ENCODE results near the gene SLC41A3. TPM values are rescaled to one million over a fixed set of nuclear protein-coding genes. Genes with fewer than 3 reads are reported as not detected.

The SLC41A3 gene
- total RNA-seq, 1 donor from 2014 or later = 31.6 TPM

DNA sequence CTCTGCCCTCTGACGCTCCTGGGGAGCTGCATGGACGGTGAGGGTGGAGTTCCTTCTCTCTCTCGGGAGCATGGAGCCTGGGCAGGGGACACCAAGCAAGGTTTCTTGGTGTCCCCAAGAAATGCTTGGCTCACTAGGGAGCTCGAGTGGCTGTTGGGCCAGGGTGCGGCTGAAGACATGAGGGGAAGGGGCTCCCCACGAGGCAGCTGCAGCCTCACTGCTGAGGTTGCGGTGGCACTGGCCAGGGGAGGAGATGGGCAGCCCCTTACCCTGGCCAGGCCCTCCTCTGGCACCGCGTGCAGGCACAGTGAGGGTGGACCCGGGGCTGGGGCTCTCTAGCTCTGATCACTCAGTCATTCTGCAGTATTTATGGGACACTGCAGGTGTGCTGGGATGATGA lies 43.5 kb upstream of the SLC41A3 start:
- no peaks in the 10 kb centered on the region for H3K4me1 Mint-ChIP-seq (ENCODE audit: low read depth, unreplicated experiment)
- Histone ChIP-seq H3K27me3 (ENCODE audit: insufficient read depth, low read length) (peaks cover 1% of the 10 kb centered on the region), H3K27ac (ENCODE audit: low read depth, low read length) (no peak overlapping the region), H3K79me2 (ENCODE audit: insufficient read depth, low read length) (no peaks in the 10 kb centered on the region), H2AFZ (ENCODE audit: low read depth, low read length) (no peak overlapping the region), H3K9me3 (ENCODE audit: insufficient read depth, low read depth, low read length) (no peaks in the 10 kb centered on the region), H4K20me1 (ENCODE audit: insufficient read depth, low read length) (no peaks in the 10 kb centered on the region), H3K9ac (ENCODE audit: low read length) (no peak overlapping the region), H3K4me2 (ENCODE audit: low read length) (no peak overlapping the region), H3K36me3 (ENCODE audit: insufficient read depth, low read length) (no peaks in the 10 kb centered on the region), H3K4me3 (ENCODE audit: insufficient read depth, low read depth, low read length) (no peak overlapping the region), H3K4me1 (ENCODE audit: insufficient read depth, low read length) (no peaks in the 10 kb centered on the region)
- FAIRE-seq = no peak
- no peaks in the 10 kb centered on the region for H3K36me3 Mint-ChIP-seq (ENCODE audit: low read depth, unreplicated experiment)
- peaks cover 2% of the 10 kb centered on the region for H3K9me3 Mint-ChIP-seq (ENCODE audit: unreplicated experiment)
- peaks cover 28% of the 10 kb centered on the region for H3K27me3 Mint-ChIP-seq (ENCODE audit: low read depth, unreplicated experiment)
- no peak for TF ChIP-seq EZH2 (IDR thresholded peaks at IDR 0.05; ENCODE audit: insufficient read depth, low read length)
- TF ChIP-seq, protein P1, sequence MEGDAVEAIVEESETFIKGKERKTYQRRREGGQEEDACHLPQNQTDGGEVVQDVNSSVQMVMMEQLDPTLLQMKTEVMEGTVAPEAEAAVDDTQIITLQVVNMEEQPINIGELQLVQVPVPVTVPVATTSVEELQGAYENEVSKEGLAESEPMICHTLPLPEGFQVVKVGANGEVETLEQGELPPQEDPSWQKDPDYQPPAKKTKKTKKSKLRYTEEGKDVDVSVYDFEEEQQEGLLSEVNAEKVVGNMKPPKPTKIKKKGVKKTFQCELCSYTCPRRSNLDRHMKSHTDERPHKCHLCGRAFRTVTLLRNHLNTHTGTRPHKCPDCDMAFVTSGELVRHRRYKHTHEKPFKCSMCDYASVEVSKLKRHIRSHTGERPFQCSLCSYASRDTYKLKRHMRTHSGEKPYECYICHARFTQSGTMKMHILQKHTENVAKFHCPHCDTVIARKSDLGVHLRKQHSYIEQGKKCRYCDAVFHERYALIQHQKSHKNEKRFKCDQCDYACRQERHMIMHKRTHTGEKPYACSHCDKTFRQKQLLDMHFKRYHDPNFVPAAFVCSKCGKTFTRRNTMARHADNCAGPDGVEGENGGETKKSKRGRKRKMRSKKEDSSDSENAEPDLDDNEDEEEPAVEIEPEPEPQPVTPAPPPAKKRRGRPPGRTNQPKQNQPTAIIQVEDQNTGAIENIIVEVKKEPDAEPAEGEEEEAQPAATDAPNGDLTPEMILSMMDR (IDR thresholded peaks at IDR 0.05; ENCODE audit: insufficient read depth, low read depth, low read length) = no peak
- H3K4me3 Mint-ChIP-seq (ENCODE audit: unreplicated experiment) = no peak overlapping the region
- H3K27ac Mint-ChIP-seq (ENCODE audit: unreplicated experiment) = no peak overlapping the region
- DNase-seq (ENCODE audit: low read depth) = no peak

DNA sequence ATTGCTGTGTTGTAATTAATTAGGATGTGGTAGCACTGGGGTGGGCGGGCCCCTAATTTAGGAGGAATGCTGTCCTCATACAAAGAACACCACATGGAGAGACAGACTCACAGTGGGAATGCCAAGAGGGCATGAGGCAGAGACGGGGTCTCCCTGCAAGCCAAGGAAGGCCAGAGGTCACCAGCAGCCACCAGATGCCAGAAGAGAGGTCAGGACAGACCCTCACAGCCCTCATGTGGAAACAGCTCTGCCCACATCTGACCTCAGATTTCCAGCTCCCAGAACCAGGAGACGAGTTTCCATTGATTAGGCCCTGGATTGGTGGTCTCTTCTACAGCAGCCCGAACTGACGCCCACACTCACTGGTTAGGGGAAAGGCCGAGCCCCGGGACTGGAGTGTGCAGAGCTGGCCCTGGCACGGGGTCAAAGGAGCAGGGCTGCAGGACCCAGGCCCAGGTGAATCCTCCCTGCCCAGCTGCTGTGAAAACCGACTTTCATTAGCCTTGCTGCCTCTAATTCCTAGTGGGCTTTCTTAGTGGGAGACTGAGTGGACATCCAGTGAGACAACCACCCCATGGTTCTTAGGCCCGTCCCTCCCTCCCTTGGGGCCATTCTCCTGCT lies 43.0 kb upstream of the SLC41A3 start:
- H3K9me3 Mint-ChIP-seq (ENCODE audit: unreplicated experiment) = peaks cover 2% of the 10 kb centered on the region
- H3K36me3 ChIP-seq (ENCODE audit: insufficient read depth, low read length) = no peaks in the 10 kb centered on the region
- no peak overlapping the region for H3K27ac Mint-ChIP-seq (ENCODE audit: unreplicated experiment)
- no peaks in the 10 kb centered on the region for H3K9me3 ChIP-seq (ENCODE audit: insufficient read depth, low read depth, low read length)
- H2AFZ ChIP-seq (ENCODE audit: low read depth, low read length) = no peak overlapping the region
- H3K4me1 Mint-ChIP-seq (ENCODE audit: low read depth, unreplicated experiment) = no peaks in the 10 kb centered on the region
- FAIRE-seq (no peak), DNase-seq (ENCODE audit: low read depth) (no peak)
- no peaks in the 10 kb centered on the region for H3K4me1 ChIP-seq (ENCODE audit: insufficient read depth, low read length)
- no peak overlapping the region for H3K4me3 ChIP-seq (ENCODE audit: insufficient read depth, low read depth, low read length)
- H3K27ac ChIP-seq (ENCODE audit: low read depth, low read length) = no peak overlapping the region
- no peak overlapping the region for H3K4me3 Mint-ChIP-seq (ENCODE audit: unreplicated experiment)
- H3K4me2 ChIP-seq (ENCODE audit: low read length) = no peak overlapping the region
- H3K36me3 Mint-ChIP-seq (ENCODE audit: low read depth, unreplicated experiment) = no peaks in the 10 kb centered on the region
- no peaks in the 10 kb centered on the region for H3K79me2 ChIP-seq (ENCODE audit: insufficient read depth, low read length)
- no peak for TF ChIP-seq EZH2 (IDR thresholded peaks at IDR 0.05; ENCODE audit: insufficient read depth, low read length)
- TF ChIP-seq, protein P1 (IDR thresholded peaks at IDR 0.05; ENCODE audit: insufficient read depth, low read depth, low read length) = no peak
- no peaks in the 10 kb centered on the region for H4K20me1 ChIP-seq (ENCODE audit: insufficient read depth, low read length)
- peaks cover 26% of the 10 kb centered on the region for H3K27me3 Mint-ChIP-seq (ENCODE audit: low read depth, unreplicated experiment)
- H3K27me3 ChIP-seq (ENCODE audit: insufficient read depth, low read length) = no peaks in the 10 kb centered on the region
- H3K9ac ChIP-seq (ENCODE audit: low read length) = no peak overlapping the region

DNA sequence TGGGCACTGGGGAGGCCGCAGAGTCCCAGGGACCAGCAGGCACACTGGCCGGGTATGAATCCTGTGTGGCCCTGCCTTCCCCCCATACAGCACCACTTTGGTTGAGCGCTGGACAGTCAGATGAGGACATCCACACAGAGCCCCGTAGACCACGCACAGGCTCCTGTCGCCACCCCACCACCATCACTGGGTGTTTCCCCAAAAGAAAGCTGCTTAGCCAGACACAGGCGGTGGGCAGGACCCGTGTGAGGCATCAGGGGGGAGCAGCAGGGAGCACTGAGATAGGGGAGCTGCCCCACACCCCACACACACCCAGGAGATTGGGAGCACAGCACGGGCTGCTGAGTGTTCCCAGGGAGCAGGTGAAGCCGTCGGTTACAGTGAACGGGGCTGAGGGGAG lies 42.4 kb upstream of the SLC41A3 start:
- FAIRE-seq = no peak
- H3K79me2 ChIP-seq (ENCODE audit: insufficient read depth, low read length) = no peaks in the 10 kb centered on the region
- no peaks in the 10 kb centered on the region for H3K9me3 ChIP-seq (ENCODE audit: insufficient read depth, low read depth, low read length)
- Mint-ChIP-seq H3K4me1 (ENCODE audit: low read depth, unreplicated experiment) (no peaks in the 10 kb centered on the region), H3K9me3 (ENCODE audit: unreplicated experiment) (no peaks in the 10 kb centered on the region), H3K36me3 (ENCODE audit: low read depth, unreplicated experiment) (no peaks in the 10 kb centered on the region), H3K27me3 (ENCODE audit: low read depth, unreplicated experiment) (peaks cover 21% of the 10 kb centered on the region), H3K4me3 (ENCODE audit: unreplicated experiment) (no peak overlapping the region), H3K27ac (ENCODE audit: unreplicated experiment) (no peak overlapping the region)
- no peaks in the 10 kb centered on the region for H3K36me3 ChIP-seq (ENCODE audit: insufficient read depth, low read length)
- H3K4me2 ChIP-seq (ENCODE audit: low read length) = no peak overlapping the region
- no peak overlapping the region for H3K4me3 ChIP-seq (ENCODE audit: insufficient read depth, low read depth, low read length)
- no peak overlapping the region for H3K27ac ChIP-seq (ENCODE audit: low read depth, low read length)
- H3K27me3 ChIP-seq (ENCODE audit: insufficient read depth, low read length) = no peaks in the 10 kb centered on the region
- no peaks in the 10 kb centered on the region for H4K20me1 ChIP-seq (ENCODE audit: insufficient read depth, low read length)
- no peak overlapping the region for H3K9ac ChIP-seq (ENCODE audit: low read length)
- no peak overlapping the region for H2AFZ ChIP-seq (ENCODE audit: low read depth, low read length)
- H3K4me1 ChIP-seq (ENCODE audit: insufficient read depth, low read length) = no peaks in the 10 kb centered on the region
- DNase-seq (ENCODE audit: low read depth) = no peak
- TF ChIP-seq, protein P1 (IDR thresholded peaks at IDR 0.05; ENCODE audit: insufficient read depth, low read depth, low read length) = no peak
- no peak for TF ChIP-seq EZH2 (IDR thresholded peaks at IDR 0.05; ENCODE audit: insufficient read depth, low read length)
